Erythroblast (primary cell): ENCODE measurements around the gene RSPH9.

Experiments
- GATA1 ChIP-seq: IDR thresholded peaks from 2 replicates; pipeline ENCODE4 v1.6.1; 2011; ENCODE audit warnings: low read depth, mild to moderate bottlenecking, control low read depth, low read length, moderate library complexity
- POLR2A ChIP-seq: IDR thresholded peaks from 2 replicates; pipeline ENCODE4 v1.6.1; 2011; ENCODE audit warnings: mild to moderate bottlenecking, low read length

DNA sequence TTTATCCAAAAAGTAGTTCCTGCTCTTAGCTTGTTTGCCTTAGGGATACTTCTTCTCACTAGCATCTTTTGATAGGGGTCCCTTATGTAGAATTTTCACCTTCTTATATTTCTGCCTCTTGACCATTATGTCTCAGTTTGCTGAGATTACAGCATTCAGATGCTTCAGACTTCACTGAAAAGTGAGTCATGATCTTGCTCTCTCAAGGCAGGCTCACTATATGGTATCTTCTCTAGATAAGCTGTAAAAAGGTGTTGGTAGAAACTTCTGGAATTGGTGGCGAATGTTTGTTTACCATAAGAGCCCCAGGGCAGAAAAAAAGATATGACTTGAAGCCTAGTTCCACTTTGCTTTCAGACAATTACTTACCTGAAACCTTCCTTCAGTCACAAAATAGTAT, 35.4 kb upstream of the RSPH9 start:
- TF ChIP-seq POLR2A (no peak), GATA1 (no peak)
